Uterus (tissue), 4 donors: Measurements from ENCODE around the gene KCNC1. TPM values are rescaled to one million over a fixed set of nuclear protein-coding genes. Genes with fewer than 3 reads are reported as not detected.

Experiments used
- DNase-seq, 2 donors: peaks; one replicate each; pipeline ENCODE4 v3.0.0-alpha.2; 2019 to 2020
- H3K27ac ChIP-seq, 2 donors: fragments of 200-600 bp; sonication (generic); 1 replicate in 1 of 2; 2 replicates in 1 of 2; pipeline ENCODE4 v1.5.1; 2016 to 2018
- H3K27me3 ChIP-seq, 2 donors: fragments of 200-600 bp; sonication (generic); one replicate each; pipeline ENCODE4 v1.5.1; 2018 to 2019; ENCODE audit warnings: control low read depth in 1 of 2
- H3K36me3 ChIP-seq, 2 donors: fragments of 200-600 bp; sonication (generic); one replicate each; pipeline ENCODE4 v1.5.1; 2019; ENCODE audit warnings: control low read depth in 1 of 2
- H3K4me1 ChIP-seq, 2 donors: fragments of 200-600 bp; sonication (generic); one replicate each; pipeline ENCODE4 v1.5.1; 2018 to 2019; ENCODE audit warnings: control low read depth in 1 of 2
- H3K4me3 ChIP-seq, 2 donors: fragments of 200-600 bp; sonication (generic); 1 replicate in 1 of 2; 2 replicates in 1 of 2; pipeline ENCODE4 v1.5.1; 2018 to 2019; ENCODE audit warnings: mild to moderate bottlenecking in 1 of 2
- H3K9me3 ChIP-seq, 2 donors: fragments of 200-600 bp; sonication (generic); one replicate each; pipeline ENCODE4 v1.5.1; 2019; ENCODE audit warnings: control low read depth in 1 of 2
- POLR2A ChIP-seq, 2 donors: fragments of 450-650 bp; IDR thresholded peaks; one replicate each; pipeline ENCODE4 v1.6.1; 2016; ENCODE audit warnings: antibody characterized with exemption in 2 of 2, mild to moderate bottlenecking in 1 of 2, moderate library complexity in 1 of 2
- intact Hi-C: fragments of 100-400 bp; cut with DNase I; formaldehyde crosslinking; loops from one replicate; pipeline ENCODE4 v1.15.1; 2023; ENCODE audit warnings: low total_unique reads
- total RNA-seq, 4 donors: library from RNA; depleted of rRNA in 3 of 4; stranded (reverse); fragments of >200 nt in 3 of 4; gene quantifications; one replicate each; pipeline versions ENCODE4 v1.1.0 to v1.2.4, GENCODE V29; 2014 to 2023
- TF ChIP-seq, protein P1 (sequence below), 4 experiments: fragments of 200-600 bp in 2 of 4; fragments of 450-650 bp in 2 of 4; sonication (generic) in 2 of 4; IDR thresholded peaks; one replicate each; pipeline ENCODE4 v1.5.1; 2016 to 2019; ENCODE audit warnings: antibody characterized with exemption in 4 of 4, mild to moderate bottlenecking in 2 of 4, moderate library complexity in 1 of 4
- donor health status: DM: yes; HTN: yes; CAD: no.

KCNC1 gene
- total RNA-seq, 4 donors from 2014 or later, result 0.41 TPM; not detected in 3

- Histone ChIP-seq H3K36me3 (no peaks in the 10 kb centered on the region), H3K9me3 (no peaks in the 10 kb centered on the region), H3K4me1 (no peaks in the 10 kb centered on the region), H3K27ac (no peak overlapping the region), H3K27me3 (no peaks in the 10 kb centered on the region), H3K4me3 (no peak overlapping the region)
- TF ChIP-seq, protein P1, sequence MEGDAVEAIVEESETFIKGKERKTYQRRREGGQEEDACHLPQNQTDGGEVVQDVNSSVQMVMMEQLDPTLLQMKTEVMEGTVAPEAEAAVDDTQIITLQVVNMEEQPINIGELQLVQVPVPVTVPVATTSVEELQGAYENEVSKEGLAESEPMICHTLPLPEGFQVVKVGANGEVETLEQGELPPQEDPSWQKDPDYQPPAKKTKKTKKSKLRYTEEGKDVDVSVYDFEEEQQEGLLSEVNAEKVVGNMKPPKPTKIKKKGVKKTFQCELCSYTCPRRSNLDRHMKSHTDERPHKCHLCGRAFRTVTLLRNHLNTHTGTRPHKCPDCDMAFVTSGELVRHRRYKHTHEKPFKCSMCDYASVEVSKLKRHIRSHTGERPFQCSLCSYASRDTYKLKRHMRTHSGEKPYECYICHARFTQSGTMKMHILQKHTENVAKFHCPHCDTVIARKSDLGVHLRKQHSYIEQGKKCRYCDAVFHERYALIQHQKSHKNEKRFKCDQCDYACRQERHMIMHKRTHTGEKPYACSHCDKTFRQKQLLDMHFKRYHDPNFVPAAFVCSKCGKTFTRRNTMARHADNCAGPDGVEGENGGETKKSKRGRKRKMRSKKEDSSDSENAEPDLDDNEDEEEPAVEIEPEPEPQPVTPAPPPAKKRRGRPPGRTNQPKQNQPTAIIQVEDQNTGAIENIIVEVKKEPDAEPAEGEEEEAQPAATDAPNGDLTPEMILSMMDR (IDR thresholded peaks at IDR 0.05), result no peak
- TF ChIP-seq POLR2A (IDR thresholded peaks at IDR 0.05), result no peak
- no peak for DNase-seq
- intact Hi-C loops, result no loop called here
Observed at GRCh38 chr11:17707830-17708229, 26.8 kb upstream of the KCNC1 start.

DNA sequence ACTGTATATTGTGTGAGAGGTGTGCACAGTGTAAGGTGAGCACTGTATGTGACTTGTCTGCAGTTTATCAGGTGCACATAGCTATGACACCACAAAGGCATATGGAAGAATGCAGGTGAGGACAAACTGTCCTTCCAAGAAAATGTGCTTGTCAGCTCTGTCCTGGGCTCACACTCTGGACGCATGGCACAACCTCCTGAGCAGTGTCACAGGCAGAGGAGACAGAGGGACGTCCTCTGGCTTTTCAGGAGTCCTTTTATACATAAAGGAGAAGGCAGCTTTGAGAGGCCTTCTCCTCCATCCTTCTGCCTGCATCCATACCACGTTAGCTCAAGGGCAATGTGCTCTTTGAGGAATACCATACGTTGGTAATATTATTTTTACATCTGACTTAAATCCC lies 22.7 kb upstream of the KCNC1 start:
- no peak for DNase-seq
- H3K9me3 ChIP-seq, result no peaks in the 10 kb centered on the region
- H3K27me3 ChIP-seq, result no peaks in the 10 kb centered on the region
- intact Hi-C loops, result no loop called here
- H3K36me3 ChIP-seq, result no peaks in the 10 kb centered on the region
- no peaks in the 10 kb centered on the region for H3K4me1 ChIP-seq
- H3K27ac ChIP-seq, result no peak overlapping the region
- TF ChIP-seq, protein P1 (IDR thresholded peaks at IDR 0.05), result no peak
- TF ChIP-seq POLR2A (IDR thresholded peaks at IDR 0.05), result no peak
- H3K4me3 ChIP-seq, result no peak overlapping the region

DNA sequence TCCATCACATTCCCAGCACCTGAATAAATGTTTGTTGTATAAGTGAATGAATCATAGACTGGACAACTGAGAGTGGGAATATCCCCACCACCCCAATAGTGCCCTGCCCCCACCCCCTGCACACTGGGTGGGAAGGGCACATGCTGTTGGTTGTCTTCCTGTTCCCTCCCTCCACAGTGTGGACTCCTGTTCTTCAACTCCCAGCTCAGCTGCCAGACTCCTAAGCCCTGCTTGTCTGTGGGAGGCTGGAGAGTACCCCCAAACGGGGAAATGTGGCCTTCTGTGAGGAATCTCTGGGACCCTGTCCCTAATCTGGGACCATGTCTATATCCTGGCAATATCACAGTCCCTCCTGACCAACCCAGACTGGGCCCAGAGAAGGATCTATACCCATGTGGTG lies 20.7 kb upstream of the KCNC1 start:
- Histone ChIP-seq H3K4me1 (no peaks in the 10 kb centered on the region), H3K27ac (no peak overlapping the region), H3K36me3 (no peaks in the 10 kb centered on the region), H3K9me3 (no peaks in the 10 kb centered on the region), H3K4me3 (no peak overlapping the region), H3K27me3 (peaks cover 0 to 7% of the 10 kb centered on the region in 2 donors)
- TF ChIP-seq, protein P1 (IDR thresholded peaks at IDR 0.05), result no peak
- no peak for DNase-seq
- intact Hi-C loops, result no loop called here

DNA sequence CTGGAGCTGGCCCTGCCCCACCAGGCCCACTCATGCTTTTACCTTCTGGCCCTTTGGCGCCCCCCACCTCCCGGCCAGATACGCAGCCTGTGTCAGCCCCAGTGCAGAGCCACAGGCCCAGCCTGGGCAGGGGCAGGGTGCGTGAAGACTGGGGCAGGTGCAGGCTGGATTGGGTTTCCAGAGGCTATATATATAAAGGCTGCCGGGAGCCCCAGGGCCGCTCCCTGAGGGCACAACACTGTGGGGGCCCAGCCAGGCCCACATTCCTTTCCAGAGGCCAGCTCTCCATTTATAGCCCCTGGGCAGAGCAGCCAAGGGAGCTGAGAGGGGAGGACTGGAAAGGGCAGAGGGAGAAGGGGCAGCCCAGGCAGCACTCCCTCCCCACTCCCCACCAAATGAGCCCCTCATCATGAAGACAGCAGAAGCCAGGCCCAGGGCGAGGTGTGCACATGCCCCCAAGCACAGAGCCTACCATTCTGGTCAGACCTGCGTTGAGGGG lies 20.2 kb upstream of the KCNC1 start:
- no peak overlapping the region for H3K27ac ChIP-seq
- H3K27me3 ChIP-seq, result peaks cover 0 to 12% of the 10 kb centered on the region in 2 donors
- H3K36me3 ChIP-seq, result no peaks in the 10 kb centered on the region
- no peaks in the 10 kb centered on the region for H3K9me3 ChIP-seq
- intact Hi-C loops, result no loop called here
- no peak for DNase-seq
- no peaks in the 10 kb centered on the region for H3K4me1 ChIP-seq
- TF ChIP-seq, protein P1 (IDR thresholded peaks at IDR 0.05), result no peak
- TF ChIP-seq POLR2A (IDR thresholded peaks at IDR 0.05), result no peak
- no peak overlapping the region for H3K4me3 ChIP-seq

- TF ChIP-seq POLR2A (IDR thresholded peaks at IDR 0.05), result no peak
- TF ChIP-seq, protein P1 (IDR thresholded peaks at IDR 0.05), result no peak
- no peaks in the 10 kb centered on the region for H3K4me1 ChIP-seq
- no peak overlapping the region for H3K27ac ChIP-seq
- no peaks in the 10 kb centered on the region for H3K9me3 ChIP-seq
- H3K27me3 ChIP-seq, result peaks cover 0 to 15% of the 10 kb centered on the region in 2 donors
- H3K4me3 ChIP-seq, result no peak overlapping the region
- DNase-seq, result no peak
- intact Hi-C loops, result no loop called here
- no peaks in the 10 kb centered on the region for H3K36me3 ChIP-seq
Observed at GRCh38 chr11:17714870-17715269, 19.7 kb upstream of the KCNC1 start.
